Mammary epithelial cell (primary cell): ENCODE measurements around the gene DCXR.

Source experiments
- EZH2 ChIP-seq: IDR thresholded peaks from 2 replicates; pipeline ENCODE4 v1.6.1; 2012; ENCODE audit warnings: low read length, inconsistent platforms, borderline replicate concordance
- TF ChIP-seq, protein P1 (sequence below), 2 donors: IDR thresholded peaks in 1 of 2; conservative IDR thresholded peaks in 1 of 2; 2 replicates each; pipeline ENCODE4 v1.5.1; 2011 to 2012; ENCODE audit warnings: inconsistent platforms in 2 of 2, low read length in 2 of 2, mild to moderate bottlenecking in 2 of 2, control low read depth in 1 of 2, low read depth in 1 of 2; ENCODE audit not compliant: insufficient read depth in 1 of 2; ENCODE audit errors: extremely low read depth in 1 of 2

DNA sequence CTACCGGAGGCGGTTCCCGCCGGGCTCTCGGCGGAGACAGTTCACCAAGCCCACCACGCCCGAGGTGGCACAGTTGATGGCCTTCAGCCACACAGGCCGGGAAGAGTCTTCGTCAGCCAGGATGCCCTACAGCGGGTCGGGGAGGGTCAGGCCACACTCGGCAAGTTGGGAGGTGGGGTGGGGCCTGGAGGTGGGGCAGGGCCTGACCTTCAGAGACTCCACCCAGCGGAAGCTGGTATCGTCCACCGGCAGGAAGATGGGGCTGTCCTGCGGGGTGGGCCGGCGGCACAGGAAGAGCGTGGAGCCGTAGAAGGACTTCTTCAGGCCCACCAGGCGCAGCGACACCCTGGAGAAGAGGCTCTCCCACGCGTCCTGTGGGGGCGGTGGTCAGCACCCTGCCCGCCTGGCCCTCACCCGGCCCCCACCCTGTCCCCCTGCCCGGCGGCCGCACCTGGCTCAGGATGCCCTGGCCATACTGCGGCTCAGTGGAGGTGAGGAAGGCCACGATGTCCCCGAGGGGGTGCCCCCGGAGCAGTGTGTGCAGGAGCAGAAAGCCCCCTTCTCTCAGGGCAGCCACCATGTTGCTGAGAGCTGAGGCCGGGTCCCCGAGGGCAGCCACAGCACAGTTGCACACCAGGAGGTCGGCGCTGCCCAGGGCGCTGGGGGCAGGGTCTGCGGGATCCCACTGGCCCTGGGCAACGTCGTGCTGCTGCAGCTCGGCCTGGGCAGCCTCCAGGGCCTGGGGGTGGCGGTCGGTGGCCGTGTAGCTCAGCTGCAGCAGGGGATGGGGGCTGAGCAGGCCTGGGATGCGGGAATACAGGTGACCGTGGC is 47.7 kb upstream of the DCXR start:
- TF ChIP-seq, protein P1, sequence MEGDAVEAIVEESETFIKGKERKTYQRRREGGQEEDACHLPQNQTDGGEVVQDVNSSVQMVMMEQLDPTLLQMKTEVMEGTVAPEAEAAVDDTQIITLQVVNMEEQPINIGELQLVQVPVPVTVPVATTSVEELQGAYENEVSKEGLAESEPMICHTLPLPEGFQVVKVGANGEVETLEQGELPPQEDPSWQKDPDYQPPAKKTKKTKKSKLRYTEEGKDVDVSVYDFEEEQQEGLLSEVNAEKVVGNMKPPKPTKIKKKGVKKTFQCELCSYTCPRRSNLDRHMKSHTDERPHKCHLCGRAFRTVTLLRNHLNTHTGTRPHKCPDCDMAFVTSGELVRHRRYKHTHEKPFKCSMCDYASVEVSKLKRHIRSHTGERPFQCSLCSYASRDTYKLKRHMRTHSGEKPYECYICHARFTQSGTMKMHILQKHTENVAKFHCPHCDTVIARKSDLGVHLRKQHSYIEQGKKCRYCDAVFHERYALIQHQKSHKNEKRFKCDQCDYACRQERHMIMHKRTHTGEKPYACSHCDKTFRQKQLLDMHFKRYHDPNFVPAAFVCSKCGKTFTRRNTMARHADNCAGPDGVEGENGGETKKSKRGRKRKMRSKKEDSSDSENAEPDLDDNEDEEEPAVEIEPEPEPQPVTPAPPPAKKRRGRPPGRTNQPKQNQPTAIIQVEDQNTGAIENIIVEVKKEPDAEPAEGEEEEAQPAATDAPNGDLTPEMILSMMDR (conservative IDR thresholded peaks at IDR 0.05 in 1 of 2, IDR thresholded peaks at IDR 0.05 in 1 of 2; ENCODE audit: extremely low read depth in 1 of 2, insufficient read depth in 1 of 2, low read depth in 1 of 2, low read length in 2 of 2): no peak
- TF ChIP-seq EZH2: no peak
